Caco-2 (cell line): ENCODE data around the gene ARF4. TPM values are rescaled to one million over a fixed set of nuclear protein-coding genes. Genes with fewer than 3 reads are reported as not detected.

Source experiments
- BruUV-seq: library from RNA; stranded (reverse); fragments of 400-500 nt; replicated peaks from 2 replicates; lab custom pipeline; 2021; lab: Mats Ljungman, UMichigan
- CTCF ChIA-PET: fragments of 300-600 bp; sonication (Branson Sonifier 250); formaldehyde crosslinking; loops from one replicate; lab custom pipeline; 2022; ENCODE audit warnings: antibody characterized with exemption; lab: Charles Lee
- POLR2A ChIA-PET: fragments of 300-600 bp; sonication (Branson Sonifier 250); formaldehyde crosslinking; loops from one replicate; lab custom pipeline; 2022; ENCODE audit warnings: antibody characterized with exemption; lab: Charles Lee
- DNase-seq, 2 experiments: peaks; one replicate each; pipeline versions ENCODE4 v3.0.0 to v3.0.0-alpha.2; 2020 to 2022
- H3K27me3 ChIP-seq: replicated peaks from 2 replicates; pipeline ENCODE4 v1.6.0; 2011; ENCODE audit warnings: low read length; ENCODE audit not compliant: control insufficient read depth, insufficient read depth
- H3K36me3 ChIP-seq: 2 replicates; pipeline ENCODE4 v1.5.1; 2011; ENCODE audit warnings: low read length; ENCODE audit not compliant: control insufficient read depth, insufficient read depth
- H3K4me1 ChIP-seq: fragments of 250-450 bp; sonication (Bioruptor Pico); 2 replicates; pipeline ENCODE4 v1.5.1; 2020; ENCODE audit warnings: mild to moderate bottlenecking
- H3K4me3 ChIP-seq: 2 replicates; pipeline ENCODE4 v1.5.1; 2011; ENCODE audit warnings: low read depth, mild to moderate bottlenecking, control low read depth, low read length
- H3K9me3 ChIP-seq: fragments of 250-450 bp; sonication (Bioruptor Pico); 2 replicates; pipeline ENCODE4 v1.5.1; 2020; ENCODE audit warnings: mild to moderate bottlenecking, moderate library complexity
- H3K27ac Mint-ChIP-seq: one replicate; pipeline ENCODE4 v1.8.0; 2022; ENCODE audit warnings: mixed read lengths; ENCODE audit not compliant: unreplicated experiment
- H3K27me3 Mint-ChIP-seq: one replicate; pipeline ENCODE4 v1.8.0; 2022; ENCODE audit warnings: mixed read lengths; ENCODE audit not compliant: insufficient read depth, unreplicated experiment
- H3K36me3 Mint-ChIP-seq: one replicate; pipeline ENCODE4 v1.8.0; 2022; ENCODE audit warnings: mild to moderate bottlenecking, mixed read lengths; ENCODE audit not compliant: insufficient read depth, unreplicated experiment
- H3K4me1 Mint-ChIP-seq: one replicate; pipeline ENCODE4 v1.8.0; 2022; ENCODE audit warnings: low read depth, mixed read lengths; ENCODE audit not compliant: unreplicated experiment
- H3K4me3 Mint-ChIP-seq: one replicate; pipeline ENCODE4 v1.8.0; 2022; ENCODE audit warnings: mild to moderate bottlenecking, moderate library complexity, mixed read lengths; ENCODE audit not compliant: unreplicated experiment
- H3K9me3 Mint-ChIP-seq: one replicate; pipeline ENCODE4 v1.8.0; 2022; ENCODE audit warnings: mixed read lengths; ENCODE audit not compliant: unreplicated experiment
- CTCF ChIP-seq, 2 experiments: fragments of 200-600 bp in 1 of 2; IDR thresholded peaks; 1 replicate in 1 of 2; 2 replicates in 1 of 2; pipeline versions ENCODE4 v1.5.1 to v1.8.0; 2011 to 2022; ENCODE audit warnings: antibody characterized with exemption in 1 of 2, control low read depth in 1 of 2, inconsistent platforms in 1 of 2, low read depth in 1 of 2, low read length in 1 of 2, mild to moderate bottlenecking in 1 of 2, moderate library complexity in 1 of 2; ENCODE audit not compliant: insufficient read depth in 1 of 2, severe bottlenecking in 1 of 2, unreplicated experiment in 1 of 2
- intact Hi-C: fragments of 100-400 bp; cut with micrococcal nuclease; formaldehyde crosslinking; loops from one replicate; pipeline ENCODE4 v1.10.0; 2022; ENCODE audit not compliant: unreplicated experiment
- total RNA-seq: library from RNA; stranded (reverse); gene quantifications from 2 replicates; pipeline ENCODE4 v1.2.3, GENCODE V29; 2022

Gene ARF4
- total RNA-seq, 1 experiment from 2014 or later: 194 TPM

- H3K36me3 ChIP-seq: no peaks in the 10 kb centered on the region
- Mint-ChIP-seq H3K27ac (no peak overlapping the region), H3K4me1 (no peaks in the 10 kb centered on the region), H3K36me3 (peaks cover 43% of the 10 kb centered on the region), H3K4me3 (no peak overlapping the region), H3K27me3 (no peaks in the 10 kb centered on the region), H3K9me3 (no peaks in the 10 kb centered on the region)
- CTCF ChIA-PET: no interaction called here
- no peak overlapping the region for H3K4me3 ChIP-seq
- no peaks in the 10 kb centered on the region for H3K27me3 ChIP-seq
- POLR2A ChIA-PET: no interaction called here
- H3K9me3 ChIP-seq: no peaks in the 10 kb centered on the region
- DNase-seq: no peak
- H3K4me1 ChIP-seq: peaks cover 4% of the 10 kb centered on the region; the same call in 1 of the 2 replicates
- intact Hi-C loops: loop anchor here (5.0 kb wide), 1 partner anchor 107 kb away; no protein-coding TSS in a partner anchor
- TF ChIP-seq CTCF (IDR thresholded peaks at IDR 0.05; ENCODE audit: insufficient read depth in 1 of 2, low read depth in 1 of 2, low read length in 1 of 2, severe bottlenecking in 1 of 2, unreplicated experiment in 1 of 2): no peak
- TSS peak; percentile 6 for BruUV-seq
These were observed 37.6 kb downstream of the ARF4 start for GRCh38 chr3:57559526-57559925.

- Histone ChIP-seq H3K36me3 (no peaks in the 10 kb centered on the region), H3K4me3 (peak overlapping the region; percentile 71), H3K4me1 (peaks cover 4% of the 10 kb centered on the region; the same call in 1 of the 2 replicates), H3K9me3 (no peaks in the 10 kb centered on the region), H3K27me3 (no peaks in the 10 kb centered on the region)
- Mint-ChIP-seq H3K4me1 (no peaks in the 10 kb centered on the region), H3K9me3 (no peaks in the 10 kb centered on the region), H3K4me3 (peak overlapping the region; percentile 66), H3K27ac (peak overlapping the region; percentile 89), H3K27me3 (no peaks in the 10 kb centered on the region), H3K36me3 (peaks cover 39% of the 10 kb centered on the region)
- intact Hi-C loops: loop anchor here (1.0 to 5.0 kb wide), 2 partner anchors 105 to 160 kb away; no protein-coding TSS in a partner anchor
- TF ChIP-seq CTCF (IDR thresholded peaks at IDR 0.05; ENCODE audit: insufficient read depth in 1 of 2, low read depth in 1 of 2, low read length in 1 of 2, severe bottlenecking in 1 of 2, unreplicated experiment in 1 of 2): no peak
- ChIA-PET POLR2A (interaction anchor here (1.4 to 3.0 kb wide), 2 partner anchors 40 to 57 kb away, joined by 3 to 11 read pairs; partner anchors contain the start of gene ARF4), CTCF (interaction anchor here (2.9 kb wide), 1 partner anchor 160 kb away, joined by 16 read pairs; no protein-coding TSS in a partner anchor)
- peak; percentile 25 to 42 for DNase-seq
- BruUV-seq: no TSS peak
These were observed 40.0 kb downstream of the ARF4 start for GRCh38 chr3:57557085-57557537.

GRCh38 chr3:57556459-57557084 lies 40.6 kb downstream of the ARF4 start:
- ChIA-PET CTCF (interaction anchor here (0.6 to 2.9 kb wide), 3 partner anchors 18 to 440 kb away, joined by 3 to 16 read pairs (median 4); no protein-coding TSS in a partner anchor), POLR2A (interaction anchor here (0.5 to 3.0 kb wide), 6 partner anchors 18 to 360 kb away, joined by 3 to 11 read pairs (median 4); partner anchors contain the start of gene ARF4)
- TF ChIP-seq CTCF (IDR thresholded peaks at IDR 0.05; ENCODE audit: insufficient read depth in 1 of 2, low read depth in 1 of 2, low read length in 1 of 2, severe bottlenecking in 1 of 2, unreplicated experiment in 1 of 2): peak in 1 of 2 experiments; percentile 1
- Histone ChIP-seq H3K4me1 (peaks cover 4% of the 10 kb centered on the region; the same call in 1 of the 2 replicates), H3K27me3 (no peaks in the 10 kb centered on the region), H3K9me3 (no peaks in the 10 kb centered on the region), H3K4me3 (peak overlapping the region; percentile 71), H3K36me3 (no peaks in the 10 kb centered on the region)
- intact Hi-C loops: loop anchor here (1.0 to 5.0 kb wide), 3 partner anchors 41 to 159 kb away; partner anchors contain the start of gene ARF4
- H3K4me1 Mint-ChIP-seq: no peaks in the 10 kb centered on the region
- H3K27ac Mint-ChIP-seq: peak overlapping the region; percentile 89
- H3K4me3 Mint-ChIP-seq: peak overlapping the region; percentile 66
- peaks cover 39% of the 10 kb centered on the region for H3K36me3 Mint-ChIP-seq
- H3K27me3 Mint-ChIP-seq: no peaks in the 10 kb centered on the region
- DNase-seq: peak in 1 of 2 experiments; percentile 41
- no peaks in the 10 kb centered on the region for H3K9me3 Mint-ChIP-seq
- BruUV-seq: no TSS peak
